Measurements from ENCODE around the gene EIF2B2.

EIF2B2 gene

DNA sequence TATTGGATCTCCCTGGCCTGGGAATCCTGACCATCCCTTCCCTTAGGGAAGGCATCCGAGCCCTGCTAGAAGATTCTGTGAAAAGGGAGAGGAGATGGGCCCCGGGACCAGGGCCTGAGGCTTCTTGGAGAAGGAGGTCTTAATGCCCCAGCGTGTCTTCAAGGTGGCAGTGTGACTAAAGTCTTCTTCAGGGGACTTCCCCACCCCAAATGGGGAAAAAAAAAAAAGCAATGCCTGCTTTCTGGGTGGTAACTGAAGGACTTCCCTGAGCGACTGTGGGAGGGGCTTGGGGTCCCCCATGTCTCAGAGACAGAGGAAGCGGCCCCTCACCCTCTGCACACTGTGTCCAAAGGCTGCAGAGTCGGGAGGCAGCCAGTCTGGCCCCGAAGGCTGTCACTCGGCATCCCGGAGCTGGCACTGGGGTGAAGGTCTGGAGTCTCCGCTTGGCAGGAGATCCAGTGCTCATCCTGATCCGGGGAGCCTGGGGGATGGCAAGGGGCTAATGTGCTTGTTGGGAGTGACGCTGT lies 39.5 kb upstream of the EIF2B2 start:
- no CpG with 5 or more reads among the region's 12 CpGs for WGBS (ENCODE audit: extremely low coverage, insufficient coverage, insufficient read length)
- Histone ChIP-seq H3K36me3 (ENCODE audit: control insufficient read depth in 1 of 2, insufficient read depth in 2 of 2, low read length in 2 of 2) (no peaks in the 10 kb centered on the region), H2AFZ (ENCODE audit: insufficient read depth, low read length, poor library complexity) (no peak overlapping the region), H3K4me1 (ENCODE audit: control insufficient read depth in 1 of 2, insufficient read depth in 2 of 2, low read length in 2 of 2) (peaks cover 6 to 8% of the 10 kb centered on the region in 2 experiments), H3K9ac (ENCODE audit: low read length) (no peak overlapping the region), H4K12ac (ENCODE audit: low read depth, low read length) (no peak overlapping the region), H3K27ac (ENCODE audit: low read depth, low read length) (no peak overlapping the region), H3K4ac (ENCODE audit: low read depth, low read length) (no peak overlapping the region), H4K91ac (ENCODE audit: low read depth, low read length) (no peak overlapping the region), H3K79me1 (ENCODE audit: low read length) (peaks cover 3% of the 10 kb centered on the region), H3K4me2 (ENCODE audit: low read length) (no peak overlapping the region), H3K79me2 (ENCODE audit: control insufficient read depth, insufficient read depth, low read length, poor library complexity) (no peaks in the 10 kb centered on the region), H2BK5ac (ENCODE audit: low read depth, low read length, poor library complexity) (no peak overlapping the region), H3K18ac (ENCODE audit: low read length) (no peak overlapping the region), H4K8ac (ENCODE audit: low read depth, low read length) (no peak overlapping the region), H2BK12ac (ENCODE audit: low read length) (no peak overlapping the region), H3K9me3 (ENCODE audit: insufficient read depth, low read depth, low read length) (peaks cover 2% of the 10 kb centered on the region), H3K14ac (ENCODE audit: low read length) (no peak overlapping the region), H3K27me3 (ENCODE audit: insufficient read depth, low read length) (no peaks in the 10 kb centered on the region), H2AK5ac (ENCODE audit: low read length) (no peak overlapping the region), H2BK120ac (ENCODE audit: insufficient read depth, low read length, poor library complexity) (no peak overlapping the region), H3K23ac (ENCODE audit: low read length) (no peak overlapping the region), H3K4me3 (ENCODE audit: low read depth, low read length) (no peak overlapping the region)
- no peak for DNase-seq

DNA sequence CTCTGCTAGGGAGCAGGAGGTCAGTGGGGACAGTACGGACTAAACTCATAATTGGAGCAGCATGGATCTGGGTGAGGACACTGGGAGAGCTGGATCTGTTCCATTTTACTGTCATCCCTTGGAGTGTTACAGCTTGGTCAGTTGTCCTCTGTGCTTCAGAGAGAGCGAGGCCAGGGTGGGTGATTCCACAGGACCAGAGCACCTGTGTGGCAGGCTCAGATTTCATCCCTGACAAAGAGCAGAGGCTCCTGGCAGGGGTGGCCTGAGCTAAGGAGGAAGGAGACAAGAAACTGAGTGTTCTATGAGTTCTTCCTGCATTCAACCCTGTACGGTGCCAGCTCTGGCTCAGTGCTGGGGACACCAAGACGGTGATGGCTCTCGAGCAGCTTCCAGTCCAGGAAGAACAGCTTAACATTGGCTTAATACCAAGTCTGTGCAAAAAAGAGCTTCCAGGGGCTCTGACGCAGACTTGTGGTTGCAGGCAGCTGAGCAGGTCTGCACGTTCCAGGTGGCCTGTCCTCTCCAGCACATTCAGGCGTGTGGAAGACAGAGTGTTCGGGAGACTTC lies 38.9 kb upstream of the EIF2B2 start:
- H4K91ac ChIP-seq (ENCODE audit: low read depth, low read length) = no peak overlapping the region
- H3K27me3 ChIP-seq (ENCODE audit: insufficient read depth, low read length) = no peaks in the 10 kb centered on the region
- peaks cover 3% of the 10 kb centered on the region for H3K79me1 ChIP-seq (ENCODE audit: low read length)
- H3K4me3 ChIP-seq (ENCODE audit: low read depth, low read length) = no peak overlapping the region
- H3K9ac ChIP-seq (ENCODE audit: low read length) = no peak overlapping the region
- H3K36me3 ChIP-seq (ENCODE audit: control insufficient read depth in 1 of 2, insufficient read depth in 2 of 2, low read length in 2 of 2) = no peaks in the 10 kb centered on the region
- H3K27ac ChIP-seq (ENCODE audit: low read depth, low read length) = no peak overlapping the region
- no peak overlapping the region for H2AFZ ChIP-seq (ENCODE audit: insufficient read depth, low read length, poor library complexity)
- no peak overlapping the region for H4K8ac ChIP-seq (ENCODE audit: low read depth, low read length)
- peaks cover 2% of the 10 kb centered on the region for H3K9me3 ChIP-seq (ENCODE audit: insufficient read depth, low read depth, low read length)
- H3K4me1 ChIP-seq (ENCODE audit: control insufficient read depth in 1 of 2, insufficient read depth in 2 of 2, low read length in 2 of 2) = peaks cover 6 to 8% of the 10 kb centered on the region in 2 experiments
- WGBS (ENCODE audit: extremely low coverage, insufficient coverage, insufficient read length) = no CpG with 5 or more reads among the region's 9 CpGs
- no peak overlapping the region for H3K18ac ChIP-seq (ENCODE audit: low read length)
- H2AK5ac ChIP-seq (ENCODE audit: low read length) = no peak overlapping the region
- H2BK120ac ChIP-seq (ENCODE audit: insufficient read depth, low read length, poor library complexity) = no peak overlapping the region
- H3K4ac ChIP-seq (ENCODE audit: low read depth, low read length) = no peak overlapping the region
- no peak overlapping the region for H4K12ac ChIP-seq (ENCODE audit: low read depth, low read length)
- no peak for DNase-seq
- no peak overlapping the region for H2BK12ac ChIP-seq (ENCODE audit: low read length)
- H3K4me2 ChIP-seq (ENCODE audit: low read length) = no peak overlapping the region
- H3K23ac ChIP-seq (ENCODE audit: low read length) = no peak overlapping the region
- no peak overlapping the region for H2BK5ac ChIP-seq (ENCODE audit: low read depth, low read length, poor library complexity)
- H3K14ac ChIP-seq (ENCODE audit: low read length) = no peak overlapping the region
- H3K79me2 ChIP-seq (ENCODE audit: control insufficient read depth, insufficient read depth, low read length, poor library complexity) = no peaks in the 10 kb centered on the region

DNA sequence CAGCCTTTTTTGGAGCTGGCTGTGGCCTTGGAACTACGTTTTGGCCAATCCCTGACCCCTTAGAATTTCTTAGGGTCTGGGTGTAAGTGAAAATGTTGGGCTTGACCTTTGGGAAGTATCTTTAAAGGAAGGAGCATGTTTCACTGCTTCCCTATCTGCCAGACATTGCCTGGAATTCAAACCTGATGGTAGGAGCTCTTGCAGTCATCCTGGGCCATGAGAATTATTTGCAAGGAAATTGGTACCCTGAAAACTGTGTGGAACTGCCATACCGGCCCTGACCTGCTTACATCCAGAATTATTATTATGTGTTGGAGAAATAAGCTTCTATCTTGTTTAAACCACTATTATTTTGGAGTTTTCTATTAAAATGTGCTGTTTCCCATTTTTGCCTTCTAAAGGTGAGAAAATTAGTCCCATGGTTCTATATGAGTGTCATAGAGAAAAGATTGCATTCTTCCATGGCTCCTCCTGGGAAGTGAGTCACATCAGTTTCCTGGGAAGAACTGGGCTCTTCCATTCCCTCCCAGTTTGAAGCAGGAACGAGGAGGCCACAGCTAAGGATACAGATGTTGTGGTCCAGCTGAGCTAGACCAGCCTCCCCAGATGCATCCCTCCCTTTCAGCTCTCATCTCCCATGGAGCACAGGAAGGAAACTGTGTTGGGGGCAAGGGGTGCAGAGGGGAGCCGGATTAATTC lies 37.8 kb upstream of the EIF2B2 start:
- H4K8ac ChIP-seq (ENCODE audit: low read depth, low read length) = no peak overlapping the region
- H3K27me3 ChIP-seq (ENCODE audit: insufficient read depth, low read length) = no peaks in the 10 kb centered on the region
- H3K9me3 ChIP-seq (ENCODE audit: insufficient read depth, low read depth, low read length) = no peaks in the 10 kb centered on the region
- H4K91ac ChIP-seq (ENCODE audit: low read depth, low read length) = no peak overlapping the region
- no peak overlapping the region for H3K4me3 ChIP-seq (ENCODE audit: low read depth, low read length)
- peaks cover 3% of the 10 kb centered on the region for H3K79me1 ChIP-seq (ENCODE audit: low read length)
- no peak overlapping the region for H3K23ac ChIP-seq (ENCODE audit: low read length)
- peak in 1 of 2 donors; percentile 28 for DNase-seq
- H2AK5ac ChIP-seq (ENCODE audit: low read length) = no peak overlapping the region
- no peak overlapping the region for H3K18ac ChIP-seq (ENCODE audit: low read length)
- H3K4ac ChIP-seq (ENCODE audit: low read depth, low read length) = no peak overlapping the region
- peaks cover 6 to 8% of the 10 kb centered on the region in 2 experiments for H3K4me1 ChIP-seq (ENCODE audit: control insufficient read depth in 1 of 2, insufficient read depth in 2 of 2, low read length in 2 of 2)
- no peak overlapping the region for H3K4me2 ChIP-seq (ENCODE audit: low read length)
- no peak overlapping the region for H2BK12ac ChIP-seq (ENCODE audit: low read length)
- H3K27ac ChIP-seq (ENCODE audit: low read depth, low read length) = no peak overlapping the region
- H2BK120ac ChIP-seq (ENCODE audit: insufficient read depth, low read length, poor library complexity) = no peak overlapping the region
- no peak overlapping the region for H4K12ac ChIP-seq (ENCODE audit: low read depth, low read length)
- H3K79me2 ChIP-seq (ENCODE audit: control insufficient read depth, insufficient read depth, low read length, poor library complexity) = no peaks in the 10 kb centered on the region
- no peaks in the 10 kb centered on the region for H3K36me3 ChIP-seq (ENCODE audit: control insufficient read depth in 1 of 2, insufficient read depth in 2 of 2, low read length in 2 of 2)
- no peak overlapping the region for H2BK5ac ChIP-seq (ENCODE audit: low read depth, low read length, poor library complexity)
- H3K9ac ChIP-seq (ENCODE audit: low read length) = no peak overlapping the region
- no peak overlapping the region for H3K14ac ChIP-seq (ENCODE audit: low read length)
- no CpG with 5 or more reads among the region's 4 CpGs for WGBS (ENCODE audit: extremely low coverage, insufficient coverage, insufficient read length)
- no peak overlapping the region for H2AFZ ChIP-seq (ENCODE audit: insufficient read depth, low read length, poor library complexity)

DNA sequence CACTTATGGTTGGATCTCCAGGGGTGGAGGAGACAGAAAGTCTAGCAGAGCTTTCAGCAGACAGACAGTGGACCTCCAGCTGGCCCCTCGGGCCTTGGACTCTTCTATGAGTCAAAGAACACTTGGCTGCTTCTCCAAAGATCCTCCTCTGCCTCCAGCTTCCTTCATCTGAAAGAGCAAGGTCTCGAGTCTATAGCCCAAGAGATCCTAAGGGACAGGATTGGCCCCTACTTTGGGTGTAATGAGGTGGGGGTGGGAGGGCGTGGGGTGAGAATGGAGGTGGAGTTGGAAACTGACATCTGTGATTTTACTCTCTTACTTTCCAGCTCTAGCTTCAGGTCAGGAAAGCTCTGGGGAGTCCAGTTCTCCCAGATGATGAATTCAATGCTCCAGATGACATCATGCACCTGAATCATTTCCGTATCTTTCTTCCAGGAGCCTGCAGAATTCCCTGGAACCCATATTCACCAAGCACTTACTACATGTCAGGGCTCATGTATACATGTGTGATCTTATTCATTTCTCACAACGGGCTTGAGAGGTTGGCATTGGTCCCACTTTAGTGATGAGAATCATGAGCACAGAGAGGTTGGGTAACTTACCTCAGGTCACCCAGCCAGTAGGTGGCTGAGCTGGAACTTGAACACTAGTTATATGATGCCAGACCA lies 37.1 kb upstream of the EIF2B2 start:
- Histone ChIP-seq H4K8ac (ENCODE audit: low read depth, low read length) (no peak overlapping the region), H3K18ac (ENCODE audit: low read length) (no peak overlapping the region), H3K4me3 (ENCODE audit: low read depth, low read length) (no peak overlapping the region), H2AFZ (ENCODE audit: insufficient read depth, low read length, poor library complexity) (no peak overlapping the region), H3K4me1 (ENCODE audit: control insufficient read depth in 1 of 2, insufficient read depth in 2 of 2, low read length in 2 of 2) (peaks cover 6 to 8% of the 10 kb centered on the region in 2 experiments), H3K36me3 (ENCODE audit: control insufficient read depth in 1 of 2, insufficient read depth in 2 of 2, low read length in 2 of 2) (no peaks in the 10 kb centered on the region), H3K4me2 (ENCODE audit: low read length) (no peak overlapping the region), H4K12ac (ENCODE audit: low read depth, low read length) (no peak overlapping the region), H3K79me2 (ENCODE audit: control insufficient read depth, insufficient read depth, low read length, poor library complexity) (no peaks in the 10 kb centered on the region), H3K27me3 (ENCODE audit: insufficient read depth, low read length) (no peaks in the 10 kb centered on the region), H2BK5ac (ENCODE audit: low read depth, low read length, poor library complexity) (no peak overlapping the region), H3K79me1 (ENCODE audit: low read length) (peaks cover 2% of the 10 kb centered on the region), H4K91ac (ENCODE audit: low read depth, low read length) (no peak overlapping the region), H2BK12ac (ENCODE audit: low read length) (no peak overlapping the region), H3K27ac (ENCODE audit: low read depth, low read length) (no peak overlapping the region), H2AK5ac (ENCODE audit: low read length) (no peak overlapping the region), H3K9ac (ENCODE audit: low read length) (no peak overlapping the region), H3K23ac (ENCODE audit: low read length) (no peak overlapping the region), H3K9me3 (ENCODE audit: insufficient read depth, low read depth, low read length) (no peaks in the 10 kb centered on the region), H3K4ac (ENCODE audit: low read depth, low read length) (no peak overlapping the region), H3K14ac (ENCODE audit: low read length) (no peak overlapping the region), H2BK120ac (ENCODE audit: insufficient read depth, low read length, poor library complexity) (no peak overlapping the region)
- DNase-seq = peak in 1 of 2 donors; percentile 33
- WGBS (ENCODE audit: extremely low coverage, insufficient coverage, insufficient read length) = no CpG with 5 or more reads among the region's 5 CpGs

All from trophoblast cell (in vitro differentiated cells and primary cell).